PC-9 (cell line): ENCODE measurements around the gene BMPR1B. TPM values are rescaled to one million over a fixed set of nuclear protein-coding genes. Genes with fewer than 3 reads are reported as not detected.

Experiments
- BruUV-seq: library from RNA; stranded (reverse); fragments of 400-500 nt; replicated peaks from 2 replicates; lab custom pipeline; 2021; lab: Mats Ljungman, UMichigan
- CTCF ChIA-PET: fragments of 300-600 bp; sonication (Branson Sonifier 250); formaldehyde crosslinking; loops from one replicate; lab custom pipeline; 2022; ENCODE audit warnings: antibody characterized with exemption; lab: Charles Lee
- POLR2A ChIA-PET: fragments of 300-600 bp; sonication (Branson Sonifier 250); formaldehyde crosslinking; loops from one replicate; lab custom pipeline; 2022; ENCODE audit warnings: antibody characterized with exemption; ENCODE audit not compliant: unreplicated experiment; lab: Charles Lee
- DNase-seq, 2 experiments: peaks; one replicate each; pipeline versions ENCODE4 v3.0.0 to v3.0.0-alpha.2; 2015 to 2022; ENCODE audit warnings: mixed read lengths in 1 of 2
- H2AFZ ChIP-seq: fragments of 200-600 bp; sonication (generic); 2 replicates; pipeline ENCODE4 v1.8.1; 2017; ENCODE audit warnings: antibody characterized with exemption
- H3F3A ChIP-seq: fragments of 200-600 bp; sonication (generic); 2 replicates; pipeline ENCODE4 v1.8.1; 2017; ENCODE audit warnings: antibody characterized with exemption, mild to moderate bottlenecking, low read depth; ENCODE audit not compliant: insufficient read depth
- H3K27ac ChIP-seq: fragments of 200-600 bp; sonication (generic); 2 replicates; pipeline ENCODE4 v1.6.1; 2016; ENCODE audit warnings: mixed run types
- H3K27me3 ChIP-seq: fragments of 200-600 bp; sonication (generic); 2 replicates; pipeline ENCODE4 v1.6.1; 2016; ENCODE audit warnings: low read depth, mixed run types; ENCODE audit not compliant: insufficient read depth
- H3K36me3 ChIP-seq: fragments of 200-600 bp; sonication (generic); 2 replicates; pipeline ENCODE4 v1.6.1; 2016; ENCODE audit warnings: low read depth, mixed run types
- H3K4me1 ChIP-seq: fragments of 200-600 bp; sonication (generic); replicated peaks from 2 replicates; pipeline ENCODE4 v1.6.1; 2016; ENCODE audit warnings: mixed run types; ENCODE audit not compliant: insufficient read depth
- H3K4me2 ChIP-seq: fragments of 200-600 bp; sonication (generic); 2 replicates; pipeline ENCODE4 v1.6.1; 2017; ENCODE audit warnings: mixed run types
- H3K4me3 ChIP-seq: fragments of 200-600 bp; sonication (generic); 2 replicates; pipeline ENCODE4 v1.6.1; 2016; ENCODE audit warnings: mixed run types
- H3K79me2 ChIP-seq: fragments of 200-600 bp; sonication (generic); 2 replicates; pipeline ENCODE4 v1.6.1; 2017; ENCODE audit warnings: low read depth, mixed run types
- H3K9me2 ChIP-seq: fragments of 200-600 bp; sonication (generic); 2 replicates; pipeline ENCODE4 v1.8.1; 2017; ENCODE audit warnings: mild to moderate bottlenecking; ENCODE audit not compliant: insufficient read depth
- H3K9me3 ChIP-seq: fragments of 200-600 bp; sonication (generic); 2 replicates; pipeline ENCODE4 v1.8.1; 2016; ENCODE audit warnings: low read depth; ENCODE audit not compliant: insufficient read depth
- H4K20me1 ChIP-seq: fragments of 200-600 bp; sonication (generic); 2 replicates; pipeline ENCODE4 v1.8.1; 2017; ENCODE audit not compliant: insufficient read depth
- EZH2 ChIP-seq: fragments of 200-600 bp; sonication (generic); IDR thresholded peaks from 2 replicates; pipeline ENCODE4 v1.8.0; 2017; ENCODE audit warnings: antibody characterized with exemption, low read depth
- intact Hi-C: fragments of 100-400 bp; cut with micrococcal nuclease; formaldehyde crosslinking; loops from one replicate; pipeline ENCODE4 v1.10.0; 2022; ENCODE audit not compliant: unreplicated experiment
- total RNA-seq: library from RNA; stranded (reverse); gene quantifications from 2 replicates; pipeline ENCODE4 v1.2.3, GENCODE V29; 2021
- TF ChIP-seq, protein P1 (sequence below): fragments of 200-600 bp; sonication (generic); conservative IDR thresholded peaks from 2 replicates; pipeline ENCODE4 v1.6.1; 2017; ENCODE audit warnings: mixed run types, antibody characterized with exemption, mild to moderate bottlenecking, moderate library complexity

The BMPR1B gene
- total RNA-seq, 1 experiment from 2014 or later = 1.1 TPM

DNA sequence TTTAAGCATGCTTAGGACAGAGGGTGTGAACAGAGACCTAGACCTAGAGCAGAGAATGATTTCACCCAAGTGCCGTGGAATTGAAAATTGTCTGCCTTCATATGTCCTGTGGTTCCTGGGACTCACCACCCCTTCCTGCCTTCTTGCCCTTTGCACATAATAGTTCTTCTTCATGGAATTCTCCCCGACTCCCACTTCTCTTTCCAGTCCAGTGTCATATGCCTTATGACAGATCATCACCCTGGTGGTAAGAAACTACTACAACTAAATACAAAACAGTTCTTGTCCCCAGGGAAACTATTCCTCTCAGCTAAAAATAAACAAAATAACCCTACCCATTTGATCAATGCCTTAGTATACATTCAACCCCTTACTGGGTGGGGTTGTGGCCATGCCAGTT lies 43.3 kb downstream of the BMPR1B start:
- BruUV-seq = no TSS peak
- Histone ChIP-seq H3K4me1 (no peaks in the 10 kb centered on the region), H3K4me2 (no peak overlapping the region), H3K9me3 (no peaks in the 10 kb centered on the region), H3F3A (no peaks in the 10 kb centered on the region), H3K27ac (no peak overlapping the region), H4K20me1 (no peaks in the 10 kb centered on the region), H3K4me3 (no peak overlapping the region), H2AFZ (no peak overlapping the region), H3K9me2 (no peaks in the 10 kb centered on the region), H3K27me3 (no peaks in the 10 kb centered on the region), H3K79me2 (no peaks in the 10 kb centered on the region), H3K36me3 (no peaks in the 10 kb centered on the region)
- ChIA-PET POLR2A (no interaction called here), CTCF (no interaction called here)
- no peak for DNase-seq
- intact Hi-C loops = no loop called here
- no peak for TF ChIP-seq EZH2
- TF ChIP-seq, protein P1, sequence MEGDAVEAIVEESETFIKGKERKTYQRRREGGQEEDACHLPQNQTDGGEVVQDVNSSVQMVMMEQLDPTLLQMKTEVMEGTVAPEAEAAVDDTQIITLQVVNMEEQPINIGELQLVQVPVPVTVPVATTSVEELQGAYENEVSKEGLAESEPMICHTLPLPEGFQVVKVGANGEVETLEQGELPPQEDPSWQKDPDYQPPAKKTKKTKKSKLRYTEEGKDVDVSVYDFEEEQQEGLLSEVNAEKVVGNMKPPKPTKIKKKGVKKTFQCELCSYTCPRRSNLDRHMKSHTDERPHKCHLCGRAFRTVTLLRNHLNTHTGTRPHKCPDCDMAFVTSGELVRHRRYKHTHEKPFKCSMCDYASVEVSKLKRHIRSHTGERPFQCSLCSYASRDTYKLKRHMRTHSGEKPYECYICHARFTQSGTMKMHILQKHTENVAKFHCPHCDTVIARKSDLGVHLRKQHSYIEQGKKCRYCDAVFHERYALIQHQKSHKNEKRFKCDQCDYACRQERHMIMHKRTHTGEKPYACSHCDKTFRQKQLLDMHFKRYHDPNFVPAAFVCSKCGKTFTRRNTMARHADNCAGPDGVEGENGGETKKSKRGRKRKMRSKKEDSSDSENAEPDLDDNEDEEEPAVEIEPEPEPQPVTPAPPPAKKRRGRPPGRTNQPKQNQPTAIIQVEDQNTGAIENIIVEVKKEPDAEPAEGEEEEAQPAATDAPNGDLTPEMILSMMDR = no peak

DNA sequence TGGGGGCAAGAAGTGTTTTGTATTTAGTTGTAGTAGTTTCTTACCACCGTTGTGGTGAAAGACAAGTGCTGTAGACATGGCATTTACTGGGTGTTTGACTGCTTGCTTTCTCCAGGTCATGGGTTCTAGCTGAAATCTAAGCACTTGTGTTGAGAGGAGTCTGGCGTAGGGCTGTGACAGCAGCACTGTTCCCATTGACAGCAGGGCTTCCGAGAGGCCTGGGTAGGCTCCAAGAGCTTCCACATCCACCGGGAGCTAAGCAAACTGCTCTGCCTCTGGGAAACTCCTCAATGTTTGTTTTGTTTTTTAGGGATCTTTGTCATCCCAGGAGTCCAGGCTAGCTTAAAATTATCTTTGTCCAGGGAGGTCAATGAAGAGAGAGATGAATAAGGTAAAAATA lies 44.3 kb downstream of the BMPR1B start:
- no TSS peak for BruUV-seq
- DNase-seq = no peak
- no peaks in the 10 kb centered on the region for H4K20me1 ChIP-seq
- H3F3A ChIP-seq = no peaks in the 10 kb centered on the region
- no peaks in the 10 kb centered on the region; the same call in 1 of the 2 replicates for H3K4me1 ChIP-seq
- no peak overlapping the region for H3K27ac ChIP-seq
- no peaks in the 10 kb centered on the region for H3K36me3 ChIP-seq
- no peaks in the 10 kb centered on the region for H3K9me2 ChIP-seq
- POLR2A ChIA-PET = no interaction called here
- TF ChIP-seq, protein P1 = no peak
- no peak for TF ChIP-seq EZH2
- CTCF ChIA-PET = no interaction called here
- no peak overlapping the region for H2AFZ ChIP-seq
- no peak overlapping the region for H3K4me2 ChIP-seq
- no peak overlapping the region for H3K4me3 ChIP-seq
- intact Hi-C loops = no loop called here
- H3K79me2 ChIP-seq = no peaks in the 10 kb centered on the region
- H3K27me3 ChIP-seq = no peaks in the 10 kb centered on the region
- H3K9me3 ChIP-seq = no peaks in the 10 kb centered on the region

DNA sequence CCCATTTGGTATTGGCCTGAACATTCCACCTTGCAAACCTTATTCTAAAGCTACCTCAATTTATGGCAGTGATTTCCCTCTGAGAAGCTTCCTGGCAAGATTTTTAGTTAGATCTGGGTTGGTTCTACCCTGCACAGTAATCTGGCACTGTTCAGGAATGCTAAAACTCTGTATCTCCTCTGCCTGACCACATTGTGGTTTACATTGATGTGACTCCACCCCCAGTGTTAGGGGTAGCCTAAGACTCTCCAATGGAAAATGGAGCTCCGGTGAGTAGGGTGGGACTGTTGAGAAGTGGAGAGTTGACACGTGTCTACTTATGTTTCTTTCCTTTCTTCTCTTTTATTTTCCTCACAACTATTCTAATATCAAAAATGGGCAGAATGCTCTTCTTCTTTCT lies 45.4 kb downstream of the BMPR1B start:
- H3K9me2 ChIP-seq = no peaks in the 10 kb centered on the region
- no peak for DNase-seq
- ChIA-PET CTCF (interaction anchor here (0.6 kb wide), 1 partner anchor 396 kb away, joined by 3 read pairs; no protein-coding TSS in a partner anchor), POLR2A (no interaction called here)
- H3K27ac ChIP-seq = no peak overlapping the region
- no TSS peak for BruUV-seq
- H4K20me1 ChIP-seq = no peaks in the 10 kb centered on the region
- H3K4me2 ChIP-seq = no peak overlapping the region
- H3K4me1 ChIP-seq = no peaks in the 10 kb centered on the region; the same call in 1 of the 2 replicates
- H3F3A ChIP-seq = no peaks in the 10 kb centered on the region
- no peaks in the 10 kb centered on the region for H3K27me3 ChIP-seq
- no peak overlapping the region for H3K4me3 ChIP-seq
- H3K9me3 ChIP-seq = no peaks in the 10 kb centered on the region
- no peaks in the 10 kb centered on the region for H3K79me2 ChIP-seq
- TF ChIP-seq, protein P1 = no peak
- no peak for TF ChIP-seq EZH2
- H2AFZ ChIP-seq = no peak overlapping the region
- intact Hi-C loops = no loop called here
- no peaks in the 10 kb centered on the region for H3K36me3 ChIP-seq
